Central memory CD8-positive, alpha-beta T cell (primary cell): ENCODE measurements around the gene TMEM63A.

Experiments used
- ATAC-seq: fragments of 150-1000 bp; cut with Tn5 transposase; replicated peaks from 2 replicates; pipeline ENCODE4 v1.10.0; 2022; ENCODE audit warnings: mild to moderate bottlenecking, moderate FRiP score, moderate number of reproducible peaks; ENCODE audit not compliant: poor library complexity, severe bottlenecking; ENCODE audit errors: extremely low read depth
- DNase-seq, 2 donors: peaks; one replicate each; pipeline ENCODE4 v3.0.0; 2021; ENCODE audit warnings: low spot score in 2 of 2
- H3K27ac Mint-ChIP-seq: one replicate; pipeline ENCODE4 v1.8.0; 2022; ENCODE audit warnings: low read depth, mild to moderate bottlenecking, moderate library complexity, mixed read lengths
- H3K27me3 Mint-ChIP-seq: one replicate; pipeline ENCODE4 v1.8.0; 2022; ENCODE audit warnings: mixed read lengths
- H3K36me3 Mint-ChIP-seq: one replicate; pipeline ENCODE4 v1.8.0; 2022; ENCODE audit warnings: mild to moderate bottlenecking, moderate library complexity, mixed read lengths; ENCODE audit not compliant: insufficient read depth
- H3K4me1 Mint-ChIP-seq: one replicate; pipeline ENCODE4 v1.8.0; 2022; ENCODE audit warnings: mixed read lengths
- H3K4me3 Mint-ChIP-seq: one replicate; pipeline ENCODE4 v1.8.0; 2022; ENCODE audit warnings: mild to moderate bottlenecking, moderate library complexity, mixed read lengths
- H3K9me3 Mint-ChIP-seq: one replicate; pipeline ENCODE4 v1.8.0; 2022; ENCODE audit warnings: mixed read lengths

TMEM63A gene

DNA sequence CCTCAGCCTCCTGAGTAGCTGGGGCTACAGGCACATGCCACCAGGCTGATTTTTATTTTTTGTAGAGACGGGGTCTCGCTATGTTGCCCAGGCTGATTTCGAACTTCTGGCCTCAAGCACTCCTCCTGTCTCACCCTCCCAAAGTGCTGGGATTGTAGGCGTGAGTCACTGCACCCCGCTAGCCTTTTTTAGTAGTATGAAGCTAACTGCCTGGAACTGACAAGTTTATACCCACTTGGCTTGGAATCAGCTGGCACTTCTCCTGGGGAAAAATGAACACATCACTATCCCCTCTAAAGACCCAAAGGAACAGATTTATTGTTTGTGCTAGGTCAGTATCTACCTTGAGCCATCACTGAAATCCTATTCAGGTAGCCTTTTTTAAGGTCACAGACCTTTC lies 19.0 kb downstream of the TMEM63A start:
- Mint-ChIP-seq H3K4me3 (no peak overlapping the region), H3K27ac (no peak overlapping the region), H3K4me1 (peaks cover 29% of the 10 kb centered on the region), H3K9me3 (no peaks in the 10 kb centered on the region), H3K27me3 (no peaks in the 10 kb centered on the region), H3K36me3 (peaks cover 66% of the 10 kb centered on the region)
- ATAC-seq (no peak), DNase-seq (no peak)

DNA sequence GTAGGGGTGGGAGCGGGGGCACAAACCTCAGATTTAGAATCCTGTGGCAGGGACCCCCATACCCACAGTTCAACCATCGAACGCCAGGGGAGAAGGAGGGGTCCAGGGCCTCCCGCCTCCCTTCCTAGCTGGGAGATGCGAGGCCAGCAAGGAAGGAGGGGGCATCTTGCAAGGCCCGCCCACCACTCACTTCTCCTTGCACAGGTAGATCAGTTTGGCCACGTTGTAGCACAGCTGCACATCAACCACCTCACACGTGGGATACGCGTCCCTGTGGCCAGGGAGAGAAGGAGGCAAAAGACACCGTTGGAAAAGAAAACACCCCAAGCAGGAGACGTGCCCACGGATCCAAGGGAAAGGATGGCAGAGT lies 19.6 kb downstream of the TMEM63A start:
- H3K27ac Mint-ChIP-seq, result no peak overlapping the region
- no peaks in the 10 kb centered on the region for H3K9me3 Mint-ChIP-seq
- H3K4me1 Mint-ChIP-seq, result peaks cover 26% of the 10 kb centered on the region
- no peak overlapping the region for H3K4me3 Mint-ChIP-seq
- no peaks in the 10 kb centered on the region for H3K27me3 Mint-ChIP-seq
- DNase-seq, result no peak
- H3K36me3 Mint-ChIP-seq, result peaks cover 63% of the 10 kb centered on the region
- no peak for ATAC-seq

- no peaks in the 10 kb centered on the region for H3K27me3 Mint-ChIP-seq
- DNase-seq (no peak), ATAC-seq (no peak)
- H3K4me1 Mint-ChIP-seq, result peaks cover 22% of the 10 kb centered on the region
- no peak overlapping the region for H3K4me3 Mint-ChIP-seq
- H3K36me3 Mint-ChIP-seq, result peaks cover 62% of the 10 kb centered on the region
- H3K9me3 Mint-ChIP-seq, result no peaks in the 10 kb centered on the region
- H3K27ac Mint-ChIP-seq, result no peak overlapping the region
Observed at GRCh38 chr1:225861834-225862580, 20.2 kb downstream of the TMEM63A start.

DNA sequence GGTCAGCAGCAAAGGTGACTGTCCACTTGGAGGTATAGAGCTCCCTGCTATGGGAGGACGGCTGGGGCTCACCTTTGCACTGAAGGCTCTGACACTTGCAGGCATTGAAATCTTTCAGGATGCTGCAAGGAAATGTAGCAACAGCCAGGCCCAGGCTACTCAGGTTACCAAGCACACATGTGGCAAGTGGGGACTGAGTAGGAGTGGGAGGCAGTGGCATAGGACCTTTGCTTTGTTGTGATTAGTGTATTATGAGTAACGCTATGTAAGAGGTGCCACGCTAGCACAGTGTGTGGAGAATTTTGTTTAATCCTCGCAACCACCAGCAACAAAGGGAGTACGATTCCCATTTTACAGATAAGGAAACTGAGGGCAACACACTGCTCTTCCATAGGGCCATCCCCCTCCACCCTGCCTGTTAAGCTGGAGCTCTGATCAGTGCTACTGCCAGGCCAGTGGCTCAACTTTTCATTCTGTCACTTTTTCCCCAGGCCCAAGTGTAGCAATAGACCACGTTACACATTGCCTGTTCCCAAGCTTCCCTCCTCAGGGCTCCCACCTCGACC lies 21.2 kb downstream of the TMEM63A start:
- Mint-ChIP-seq H3K9me3 (no peaks in the 10 kb centered on the region), H3K4me3 (no peak overlapping the region), H3K4me1 (peaks cover 12% of the 10 kb centered on the region), H3K36me3 (peaks cover 64% of the 10 kb centered on the region), H3K27ac (peak overlapping the region; percentile 60), H3K27me3 (no peaks in the 10 kb centered on the region)
- DNase-seq (no peak), ATAC-seq (no peak)

GRCh38 chr1:225860107-225860506 lies 22.1 kb downstream of the TMEM63A start:
- Mint-ChIP-seq H3K9me3 (no peaks in the 10 kb centered on the region), H3K36me3 (peaks cover 63% of the 10 kb centered on the region), H3K27me3 (no peaks in the 10 kb centered on the region), H3K27ac (peak overlapping the region; percentile 60), H3K4me3 (no peak overlapping the region), H3K4me1 (peaks cover 5% of the 10 kb centered on the region)
- ATAC-seq (no peak), DNase-seq (no peak)

DNA sequence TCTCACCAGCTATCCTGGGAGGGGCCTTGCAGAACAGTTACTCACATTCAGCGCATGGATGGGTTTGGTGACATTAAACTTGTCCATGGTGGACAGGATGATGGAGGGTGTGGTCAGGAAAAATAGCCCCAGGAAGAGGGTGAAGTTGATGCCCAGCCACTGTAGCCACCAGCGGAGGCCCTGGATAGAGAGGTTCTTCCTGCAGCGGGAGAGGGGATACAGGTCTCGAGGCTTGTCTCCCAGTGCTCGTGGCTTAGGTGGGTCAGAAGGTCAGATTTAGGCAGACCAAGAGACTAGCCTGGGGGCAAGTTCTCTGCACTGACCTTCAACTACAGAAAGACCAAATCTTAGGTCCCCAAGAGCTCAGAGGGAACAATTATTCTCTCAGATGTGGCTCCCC lies 23.0 kb downstream of the TMEM63A start:
- Mint-ChIP-seq H3K4me3 (no peak overlapping the region), H3K4me1 (peaks cover 10% of the 10 kb centered on the region), H3K36me3 (peaks cover 67% of the 10 kb centered on the region), H3K9me3 (no peaks in the 10 kb centered on the region), H3K27me3 (no peaks in the 10 kb centered on the region), H3K27ac (no peak overlapping the region)
- DNase-seq (no peak), ATAC-seq (no peak)

DNA sequence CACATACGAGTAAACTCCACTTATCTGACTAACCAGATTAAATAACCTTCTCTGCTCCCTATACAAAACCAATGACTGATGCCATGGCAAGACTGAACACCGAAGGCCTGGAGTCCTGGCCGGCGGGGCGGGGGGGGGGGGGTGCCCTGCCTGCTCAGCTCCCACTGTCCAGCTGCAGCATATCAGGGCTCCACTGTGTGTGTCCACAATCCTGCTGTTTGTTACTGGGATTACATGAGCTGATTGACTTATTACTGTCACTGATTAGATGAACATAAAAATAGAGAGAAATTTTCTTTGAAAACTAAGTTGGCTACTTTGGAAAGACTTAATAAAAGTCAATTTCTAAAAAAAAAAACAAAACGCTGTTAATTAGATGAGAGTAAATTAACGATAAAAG lies 24.9 kb downstream of the TMEM63A start:
- H3K9me3 Mint-ChIP-seq, result no peaks in the 10 kb centered on the region
- no peak overlapping the region for H3K4me3 Mint-ChIP-seq
- no peak for ATAC-seq
- no peak for DNase-seq
- peaks cover 68% of the 10 kb centered on the region for H3K36me3 Mint-ChIP-seq
- peaks cover 29% of the 10 kb centered on the region for H3K4me1 Mint-ChIP-seq
- no peaks in the 10 kb centered on the region for H3K27me3 Mint-ChIP-seq
- no peak overlapping the region for H3K27ac Mint-ChIP-seq

GRCh38 chr1:225855503-225856300 lies 26.5 kb downstream of the TMEM63A start:
- H3K4me1 Mint-ChIP-seq, result peaks cover 44% of the 10 kb centered on the region
- H3K36me3 Mint-ChIP-seq, result peaks cover 64% of the 10 kb centered on the region
- H3K27ac Mint-ChIP-seq, result no peak overlapping the region
- no peak overlapping the region for H3K4me3 Mint-ChIP-seq
- H3K9me3 Mint-ChIP-seq, result no peaks in the 10 kb centered on the region
- no peaks in the 10 kb centered on the region for H3K27me3 Mint-ChIP-seq
- DNase-seq (no peak), ATAC-seq (no peak)

DNA sequence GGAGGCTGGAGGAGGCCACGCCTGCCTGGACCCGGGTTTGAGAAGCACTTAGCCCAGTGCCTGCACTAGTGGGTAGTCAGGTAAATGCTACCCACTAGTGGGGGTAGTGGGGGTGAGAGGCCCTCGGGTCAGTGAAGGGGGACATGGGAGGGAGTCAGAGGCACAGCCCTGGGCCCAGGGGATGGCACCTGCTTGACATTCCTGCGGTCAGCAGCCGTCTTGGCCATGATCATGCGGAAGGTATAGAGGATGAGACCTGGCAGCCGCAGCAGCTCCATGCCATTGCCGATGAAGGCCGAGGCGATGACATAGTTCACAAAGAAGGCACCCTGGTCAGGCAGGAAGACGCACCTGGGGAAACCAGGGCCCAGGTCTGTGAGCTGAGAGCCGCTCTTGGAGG lies 28.7 kb downstream of the TMEM63A start:
- H3K27me3 Mint-ChIP-seq, result no peaks in the 10 kb centered on the region
- H3K27ac Mint-ChIP-seq, result no peak overlapping the region
- H3K4me3 Mint-ChIP-seq, result no peak overlapping the region
- no peaks in the 10 kb centered on the region for H3K9me3 Mint-ChIP-seq
- peaks cover 52% of the 10 kb centered on the region for H3K36me3 Mint-ChIP-seq
- DNase-seq (no peak), ATAC-seq (no peak)
- H3K4me1 Mint-ChIP-seq, result peaks cover 58% of the 10 kb centered on the region

GRCh38 chr1:225852413-225853124 lies 29.6 kb downstream of the TMEM63A start:
- peaks cover 67% of the 10 kb centered on the region for H3K4me1 Mint-ChIP-seq
- no peak overlapping the region for H3K4me3 Mint-ChIP-seq
- DNase-seq (no peak), ATAC-seq (no peak)
- no peaks in the 10 kb centered on the region for H3K27me3 Mint-ChIP-seq
- H3K9me3 Mint-ChIP-seq, result no peaks in the 10 kb centered on the region
- H3K27ac Mint-ChIP-seq, result peak overlapping the region; percentile 94
- H3K36me3 Mint-ChIP-seq, result peaks cover 54% of the 10 kb centered on the region

DNA sequence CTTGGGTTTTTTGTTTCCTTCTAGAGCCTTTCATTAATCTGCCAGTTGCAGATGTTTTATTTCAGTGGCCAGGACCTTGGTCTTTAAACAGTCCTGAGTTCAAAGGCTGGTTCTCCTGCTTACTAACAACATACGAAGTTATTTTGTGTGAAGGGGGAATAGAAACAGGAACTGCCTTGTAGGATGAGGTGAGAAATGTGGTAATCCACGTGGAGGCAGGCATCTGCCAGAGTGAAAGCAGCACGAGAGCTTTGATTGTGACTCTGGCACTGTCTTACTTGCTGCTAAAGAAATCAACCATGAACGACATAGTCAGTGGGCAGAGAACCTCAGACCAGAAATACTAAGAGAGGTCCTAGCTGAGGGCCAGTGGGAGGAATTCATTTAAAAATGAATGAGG lies 30.4 kb downstream of the TMEM63A start:
- Mint-ChIP-seq H3K4me1 (peaks cover 74% of the 10 kb centered on the region), H3K27me3 (no peaks in the 10 kb centered on the region), H3K9me3 (no peaks in the 10 kb centered on the region), H3K36me3 (peaks cover 52% of the 10 kb centered on the region), H3K4me3 (peak overlapping the region; percentile 63), H3K27ac (peak overlapping the region; percentile 94)
- no peak for DNase-seq
- ATAC-seq, result peak; percentile 48

GRCh38 chr1:225850370-225850769 lies 31.8 kb downstream of the TMEM63A start:
- peak overlapping the region; percentile 94 for H3K27ac Mint-ChIP-seq
- H3K9me3 Mint-ChIP-seq, result no peaks in the 10 kb centered on the region
- DNase-seq (no peak), ATAC-seq (no peak)
- H3K36me3 Mint-ChIP-seq, result peaks cover 38% of the 10 kb centered on the region
- peaks cover 74% of the 10 kb centered on the region for H3K4me1 Mint-ChIP-seq
- peak overlapping the region; percentile 42 for H3K4me3 Mint-ChIP-seq
- no peaks in the 10 kb centered on the region for H3K27me3 Mint-ChIP-seq
